Neural progenitor cell (in vitro differentiated cells): ENCODE results near the gene IL1RAP.

Source experiments
- CTCF ChIP-seq: fragments of 200-600 bp; sonication (generic); IDR thresholded peaks from 2 replicates; pipeline ENCODE4 v1.5.1; 2017; ENCODE audit warnings: antibody characterized with exemption, mild to moderate bottlenecking
- EZH2 ChIP-seq: fragments of 200-600 bp; sonication (generic); IDR thresholded peaks from 2 replicates; pipeline ENCODE4 v1.6.1; 2017; ENCODE audit warnings: antibody characterized with exemption, mild to moderate bottlenecking, moderate library complexity
- EZH2phosphoT487 ChIP-seq: fragments of 200-600 bp; sonication (generic); IDR thresholded peaks from 2 replicates; pipeline ENCODE4 v1.6.1; 2017; ENCODE audit warnings: antibody characterized with exemption

GRCh38 chr3:190496859-190497258, 17.0 kb upstream of the IL1RAP start:
- TF ChIP-seq CTCF (no peak), EZH2 (no peak), EZH2phosphoT487 (no peak)
